LNCaP clone FGC (cell line): ENCODE measurements around the gene TFPI.

Experiments used
- DNase-seq: peaks from one replicate; pipeline ENCODE4 v3.0.0-alpha.2; 2011; ENCODE audit warnings: low read depth
- H3K4me3 ChIP-seq: 2 replicates; pipeline ENCODE4 v1.5.1; 2011; ENCODE audit warnings: mild to moderate bottlenecking, low read depth, low read length, control low read depth
- TF ChIP-seq, protein P1 (sequence below): IDR thresholded peaks from 2 replicates; pipeline ENCODE4 v1.5.1; 2012; ENCODE audit warnings: mild to moderate bottlenecking; ENCODE audit not compliant: control insufficient read depth, insufficient read depth; ENCODE audit errors: extremely low read depth

Gene TFPI

DNA sequence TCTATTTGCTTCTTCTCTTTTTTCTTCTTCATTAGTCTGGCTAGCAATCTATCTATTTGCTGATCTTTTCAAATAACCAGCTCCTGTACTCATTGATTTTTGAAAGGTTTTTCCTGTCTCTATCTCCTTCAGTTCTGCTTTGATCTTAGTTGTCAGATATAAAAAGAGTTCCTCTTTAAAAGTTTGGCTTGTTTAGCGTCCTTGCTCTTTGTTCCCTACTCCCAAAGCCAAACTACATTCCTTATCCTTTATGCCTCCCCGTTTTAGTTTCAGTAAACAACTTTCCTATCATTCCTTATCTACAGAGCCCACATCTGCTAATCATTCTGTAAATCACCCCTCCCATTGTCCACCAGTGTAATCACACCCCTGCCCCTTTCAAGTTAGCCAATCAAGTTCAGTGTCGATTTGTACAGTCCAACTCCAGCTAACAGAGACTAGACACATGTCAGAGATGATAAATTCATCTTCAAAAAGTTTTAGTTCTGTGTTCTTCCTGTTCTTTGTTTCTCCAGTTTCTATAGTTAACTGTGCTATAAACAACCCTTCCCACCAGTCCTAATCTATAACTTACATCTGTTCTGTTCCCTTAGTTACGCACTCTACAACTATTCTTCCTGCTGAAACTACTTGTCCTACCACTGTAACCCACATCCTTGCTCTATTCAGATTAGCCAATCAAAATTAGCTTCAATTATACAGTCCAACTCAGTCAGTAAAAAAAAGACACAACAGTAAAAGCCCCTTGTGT, 44.4 kb downstream of the TFPI start:
- no peak overlapping the region for H3K4me3 ChIP-seq
- no peak for DNase-seq
- TF ChIP-seq, protein P1, sequence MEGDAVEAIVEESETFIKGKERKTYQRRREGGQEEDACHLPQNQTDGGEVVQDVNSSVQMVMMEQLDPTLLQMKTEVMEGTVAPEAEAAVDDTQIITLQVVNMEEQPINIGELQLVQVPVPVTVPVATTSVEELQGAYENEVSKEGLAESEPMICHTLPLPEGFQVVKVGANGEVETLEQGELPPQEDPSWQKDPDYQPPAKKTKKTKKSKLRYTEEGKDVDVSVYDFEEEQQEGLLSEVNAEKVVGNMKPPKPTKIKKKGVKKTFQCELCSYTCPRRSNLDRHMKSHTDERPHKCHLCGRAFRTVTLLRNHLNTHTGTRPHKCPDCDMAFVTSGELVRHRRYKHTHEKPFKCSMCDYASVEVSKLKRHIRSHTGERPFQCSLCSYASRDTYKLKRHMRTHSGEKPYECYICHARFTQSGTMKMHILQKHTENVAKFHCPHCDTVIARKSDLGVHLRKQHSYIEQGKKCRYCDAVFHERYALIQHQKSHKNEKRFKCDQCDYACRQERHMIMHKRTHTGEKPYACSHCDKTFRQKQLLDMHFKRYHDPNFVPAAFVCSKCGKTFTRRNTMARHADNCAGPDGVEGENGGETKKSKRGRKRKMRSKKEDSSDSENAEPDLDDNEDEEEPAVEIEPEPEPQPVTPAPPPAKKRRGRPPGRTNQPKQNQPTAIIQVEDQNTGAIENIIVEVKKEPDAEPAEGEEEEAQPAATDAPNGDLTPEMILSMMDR: no peak

DNA sequence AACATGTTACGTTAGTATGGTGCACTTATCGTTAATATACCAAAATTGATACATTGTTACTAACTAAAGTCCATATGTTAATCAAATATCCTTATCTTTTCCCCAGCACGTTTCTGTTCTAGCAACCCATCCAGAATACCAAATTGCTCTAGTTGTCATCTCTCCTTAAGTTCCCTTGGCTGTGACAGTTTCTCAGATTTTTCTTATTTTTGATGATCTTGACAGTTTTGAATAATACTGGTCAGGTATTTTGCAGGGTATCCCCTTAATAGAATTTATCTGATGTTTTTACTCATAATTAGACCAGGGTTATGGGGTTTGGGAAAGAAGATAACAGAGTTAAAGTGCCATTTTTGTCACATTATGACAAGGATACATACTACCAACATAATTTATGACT, 47.8 kb downstream of the TFPI start:
- TF ChIP-seq, protein P1: no peak
- DNase-seq: no peak
- H3K4me3 ChIP-seq: no peak overlapping the region

DNA sequence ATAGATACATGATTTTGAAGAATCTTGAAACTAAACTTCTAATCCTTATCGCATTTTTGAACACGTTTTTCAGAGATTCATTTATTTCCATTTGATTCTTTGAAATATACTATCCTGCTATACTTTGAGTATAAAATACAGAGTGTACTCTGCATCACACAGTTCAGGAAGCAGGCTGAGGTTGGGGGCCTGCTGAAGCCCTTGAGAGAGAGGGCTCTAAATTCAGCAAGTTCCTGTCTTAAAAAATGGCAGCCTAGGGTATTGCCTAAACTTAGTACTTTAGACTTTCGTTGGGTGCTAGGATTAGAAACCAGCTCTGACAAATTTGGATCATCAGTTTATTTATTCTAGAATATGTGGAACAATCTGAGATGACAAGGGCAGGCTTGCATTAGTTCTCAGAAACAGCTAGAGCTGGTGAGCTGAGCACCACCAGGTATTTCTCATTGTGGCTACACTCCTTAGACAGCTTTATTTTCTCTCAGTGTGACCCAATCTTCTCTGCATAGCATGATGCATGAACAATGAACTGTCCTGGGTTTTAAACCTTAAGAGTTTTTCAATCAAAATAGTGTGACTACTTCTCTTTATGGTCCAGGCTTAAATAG, 49.1 kb downstream of the TFPI start:
- TF ChIP-seq, protein P1: no peak
- H3K4me3 ChIP-seq: no peak overlapping the region
- no peak for DNase-seq

DNA sequence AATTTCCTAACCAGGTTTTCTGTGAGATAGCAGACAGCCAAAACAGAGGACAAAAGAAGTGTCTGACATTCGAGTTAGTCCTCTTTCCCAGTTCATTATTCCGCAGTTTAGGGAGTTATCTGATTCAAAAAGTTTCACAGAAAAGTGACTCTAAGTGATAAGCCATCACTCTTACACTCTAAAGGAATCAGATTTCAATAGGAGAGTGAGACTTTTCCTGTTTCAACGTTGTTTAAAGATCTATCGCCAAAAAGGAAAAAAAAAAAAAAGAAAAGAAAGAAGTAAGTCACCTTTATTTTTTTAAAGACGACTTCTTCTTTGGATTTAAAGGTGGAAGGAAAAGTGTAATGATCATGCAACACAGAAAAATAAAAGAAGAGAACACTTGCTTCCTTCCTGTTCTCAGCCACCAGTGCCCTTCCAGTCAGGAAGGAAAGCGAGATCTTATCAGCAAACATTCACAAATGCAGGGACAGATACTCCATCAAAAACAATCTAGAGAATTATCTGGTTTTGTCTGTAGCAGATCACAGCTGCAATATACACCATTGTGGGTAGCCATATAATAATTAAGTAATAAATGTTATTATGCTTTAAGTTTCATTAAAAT, 49.8 kb downstream of the TFPI start:
- TF ChIP-seq, protein P1: no peak
- no peak overlapping the region for H3K4me3 ChIP-seq
- DNase-seq: no peak

DNA sequence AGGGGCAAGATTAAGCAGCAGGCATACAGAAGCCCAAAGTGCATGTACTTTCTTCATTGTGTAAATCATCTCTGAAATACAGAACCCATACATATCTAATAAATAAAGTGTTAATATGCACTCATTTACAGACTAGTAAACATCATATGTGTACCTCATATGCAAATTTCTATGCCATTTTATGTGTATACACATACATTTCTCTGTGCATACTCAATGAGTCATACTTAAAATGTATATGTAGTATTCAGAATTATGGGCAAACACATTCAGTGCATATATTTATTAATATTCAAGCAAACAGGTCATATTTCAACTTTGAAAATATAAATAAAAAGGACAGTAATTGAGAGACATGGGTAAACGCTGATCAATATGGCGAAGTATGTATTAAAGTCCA, 50.5 kb downstream of the TFPI start:
- no peak overlapping the region for H3K4me3 ChIP-seq
- TF ChIP-seq, protein P1: no peak
- no peak for DNase-seq

DNA sequence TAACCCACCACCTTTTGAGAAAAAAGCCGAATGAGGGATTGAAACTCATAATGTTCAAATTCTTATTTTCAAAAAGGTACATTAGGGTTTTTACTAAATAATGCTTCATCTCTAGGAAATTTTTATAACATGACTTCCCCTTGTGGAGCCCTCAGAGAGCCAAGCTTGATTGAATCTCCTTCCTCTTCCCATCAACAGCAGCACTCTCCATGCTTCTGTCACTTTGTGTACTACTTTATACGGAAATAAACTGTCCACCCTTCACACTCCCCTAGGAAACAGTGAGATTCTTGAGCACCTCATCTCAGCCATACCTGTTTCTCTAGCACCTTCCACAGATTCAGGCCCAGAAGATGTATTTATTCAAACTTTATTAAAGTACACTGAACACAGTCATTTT, 51.8 kb downstream of the TFPI start:
- no peak for DNase-seq
- TF ChIP-seq, protein P1: no peak
- no peak overlapping the region for H3K4me3 ChIP-seq
